ENCODE measurements around the gene EFL1. TPM values are rescaled to one million over a fixed set of nuclear protein-coding genes. Genes with fewer than 3 reads are reported as not detected.

The EFL1 gene
- total and polyA plus RNA-seq, 2 of the 8 experiments (the other 6 are each of a cell fraction or from before 2014, with no cell fraction given), result 10.8 to 31.5 TPM

GRCh38 chr15:82306791-82307713 is 44.5 kb upstream of the EFL1 start:
- no peaks in the 10 kb centered on the region for H3K79me2 ChIP-seq (ENCODE audit: control insufficient read depth in 1 of 2, insufficient read depth in 2 of 2, low read length in 2 of 2)
- no peak overlapping the region for H2BK12ac ChIP-seq (ENCODE audit: low read depth, low read length)
- no peaks in the 10 kb centered on the region; the same call in 1 of the 2 replicates for H3K79me1 ChIP-seq (ENCODE audit: low read depth, low read length)
- H2BK20ac ChIP-seq (ENCODE audit: low read length), result no peak overlapping the region
- H3K27ac ChIP-seq (ENCODE audit: low read depth, low read length), result no peak overlapping the region
- H2BK120ac ChIP-seq (replicated peaks; ENCODE audit: low read depth, low read length), result no peak overlapping the region
- CTCF ChIA-PET (ENCODE audit: partially characterized antibody), result interaction anchor here (1.0 to 1.9 kb wide), 5 partner anchors 8 to 29 kb away, joined by 3 to 8 read pairs (median 4); no protein-coding TSS in a partner anchor
- H3K4me3 ChIP-seq (ENCODE audit: extremely low read depth in 1 of 4, insufficient read depth in 2 of 4, low read depth in 3 of 4, low read length in 4 of 4), result no peak overlapping the region
- H3K4me2 ChIP-seq (ENCODE audit: insufficient read depth in 1 of 2, low read depth in 2 of 2, low read length in 2 of 2), result no peak overlapping the region
- no peaks in the 10 kb centered on the region for H3K36me3 ChIP-seq (ENCODE audit: control insufficient read depth in 2 of 4, insufficient read depth in 4 of 4, low read length in 3 of 4)
- H3K23me2 ChIP-seq (ENCODE audit: low read depth, low read length), result no peaks in the 10 kb centered on the region
- H3K27me3 ChIP-seq (replicated peaks in 1 of 4; ENCODE audit: control insufficient read depth in 3 of 4, extremely low read depth in 1 of 4, insufficient read depth in 3 of 4, low read length in 3 of 4), result no peaks in the 10 kb centered on the region
- H4K20me1 ChIP-seq (replicated peaks in 1 of 2; ENCODE audit: control insufficient read depth in 1 of 2, insufficient read depth in 2 of 2, low read length in 2 of 2), result no peaks in the 10 kb centered on the region
- FAIRE-seq (no peak), DNase-seq (ENCODE audit: low read depth in 1 of 2, low spot score in 2 of 2) (peak in 1 of 2 experiments; percentile 46)
- no peak overlapping the region for H3K56ac ChIP-seq (replicated peaks; ENCODE audit: insufficient read length, low read depth, low read length)
- WGBS, 2 experiments (ENCODE audit: extremely low coverage in 1 of 2, insufficient coverage in 1 of 2, insufficient read length in 1 of 2, insufficient replicate concordance in 2 of 2, low coverage in 1 of 2, low lambda C conversion rate in 2 of 2, missing lambda C conversion rate in 1 of 2), result 91% methylated on average over 16 of the region's 16 CpGs; no CpG with 5 or more reads in 1 of the 2 experiments
- H3K23ac ChIP-seq (ENCODE audit: insufficient read length), result no peak overlapping the region
- H2AFZ ChIP-seq (ENCODE audit: low read length), result no peak overlapping the region
- no peak overlapping the region for H2BK15ac ChIP-seq (ENCODE audit: low read length)
- H3K4me1 ChIP-seq (replicated peaks in 1 of 4; ENCODE audit: control insufficient read depth in 3 of 4, insufficient read depth in 4 of 4, low read length in 3 of 4), result peaks cover 0 to 3% (median 0%) of the 10 kb centered on the region in 4 experiments; a peak in 2 of 7 replicates
- TF ChIP-seq TBP (IDR thresholded peaks at IDR 0.05; ENCODE audit: low read depth, low read length) (no peak), CTCF (IDR thresholded peaks at IDR 0.05; ENCODE audit: control extremely low read depth in 1 of 3, insufficient read depth in 1 of 3, low read depth in 1 of 3, low read length in 3 of 3) (peak; percentile 13 to 39 (median 18); a peak in 2 of 4 replicates)
- H4K5ac ChIP-seq (ENCODE audit: insufficient read length, low read depth, low read length), result no peak overlapping the region
- no peak overlapping the region for H3K4ac ChIP-seq (replicated peaks; ENCODE audit: insufficient read length, low read depth, low read length)
- H3K14ac ChIP-seq (ENCODE audit: insufficient read length), result no peak overlapping the region
- no peak overlapping the region for H4K91ac ChIP-seq (replicated peaks; ENCODE audit: insufficient read length, low read length)
- POLR2A ChIA-PET (ENCODE audit: partially characterized antibody), result no interaction called here
- H2BK5ac ChIP-seq (ENCODE audit: low read depth, low read length), result no peak overlapping the region
- H3K9me3 ChIP-seq (ENCODE audit: insufficient read depth in 2 of 2, low read depth in 1 of 2, low read length in 1 of 2), result no peaks in the 10 kb centered on the region
- no peak overlapping the region; the same call in 1 of the 2 replicates for H4K8ac ChIP-seq (ENCODE audit: extremely low read depth, insufficient read depth, low read length)
- no peak overlapping the region for H2AK5ac ChIP-seq (ENCODE audit: low read depth, low read length)
- H3K18ac ChIP-seq (ENCODE audit: extremely low read depth, low read length), result no peak overlapping the region
- H3K9ac ChIP-seq (replicated peaks in 1 of 4; ENCODE audit: extremely low read depth in 1 of 4, low read depth in 3 of 4, low read length in 3 of 4), result no peak overlapping the region
